Activated T-cell treated with anti-CD3 and anti-CD28 coated beads for 4 hours (primary cell): ENCODE results near the gene SEC31A.
"Not testable (repeated sequence)": the region's sequence is repeated elsewhere in the genome, so short reads cannot be mapped to it uniquely, and the experiment has no call there.

Experiments used
- DNase-seq: peaks from one replicate; pipeline ENCODE4 v3.0.0-alpha.2; 2020

Gene SEC31A

DNA sequence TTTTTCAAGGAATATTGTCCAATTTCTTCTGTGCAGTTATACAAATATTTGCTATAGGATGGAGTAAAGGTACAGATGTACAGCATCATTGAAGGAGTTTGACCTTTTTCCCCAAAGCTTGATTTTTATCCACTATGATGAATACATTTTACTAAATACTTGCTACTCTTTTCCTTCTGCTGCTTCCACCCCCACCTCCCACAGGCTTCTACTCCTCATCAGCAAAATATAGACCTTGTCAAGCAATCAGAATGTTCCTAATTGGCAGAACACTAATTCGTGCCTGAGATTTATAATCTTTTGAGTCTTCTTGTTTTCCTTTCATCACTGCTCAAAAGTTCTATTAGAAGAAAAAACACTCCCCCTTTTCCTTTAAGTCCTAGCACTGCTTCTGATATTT lies 5.8 kb upstream of the SEC31A start:
- no peak for DNase-seq

DNA sequence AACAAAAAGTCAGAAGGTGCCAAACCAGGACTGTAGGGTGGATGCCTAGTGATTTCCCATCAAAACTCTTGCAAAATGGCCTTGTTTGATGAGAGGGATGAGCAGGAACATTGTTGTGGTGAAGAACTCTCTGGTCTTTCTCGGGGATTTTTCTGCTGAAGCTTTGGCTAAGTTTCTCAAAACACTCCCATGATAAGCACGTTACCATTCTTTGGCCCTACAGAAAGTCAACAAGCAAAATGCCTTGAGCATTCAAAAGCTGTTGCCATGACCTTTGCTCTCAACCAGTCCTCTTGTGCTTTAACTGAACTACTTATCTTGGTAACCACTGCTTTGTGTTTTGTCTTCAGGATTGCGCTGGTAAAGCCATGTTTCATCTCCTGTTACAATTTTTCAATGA lies 3.0 kb upstream of the SEC31A start:
- no peak for DNase-seq

DNA sequence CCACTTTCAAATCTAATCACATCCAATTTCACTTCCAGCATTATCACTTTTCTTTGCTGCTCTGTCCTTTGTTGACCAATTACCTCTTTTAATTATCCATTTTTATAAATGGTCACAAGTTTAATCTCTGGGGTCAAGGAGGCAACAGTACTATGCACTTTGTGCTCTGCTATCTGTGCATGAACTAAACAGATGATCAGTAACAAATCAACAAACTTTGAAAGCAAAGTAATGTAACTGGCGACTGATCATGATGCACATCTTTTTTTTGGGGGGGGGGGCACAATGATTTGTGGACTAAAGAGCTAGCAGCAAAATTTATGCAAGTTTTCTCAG lies 1.5 kb upstream of the SEC31A start:
- DNase-seq: no peak

DNA sequence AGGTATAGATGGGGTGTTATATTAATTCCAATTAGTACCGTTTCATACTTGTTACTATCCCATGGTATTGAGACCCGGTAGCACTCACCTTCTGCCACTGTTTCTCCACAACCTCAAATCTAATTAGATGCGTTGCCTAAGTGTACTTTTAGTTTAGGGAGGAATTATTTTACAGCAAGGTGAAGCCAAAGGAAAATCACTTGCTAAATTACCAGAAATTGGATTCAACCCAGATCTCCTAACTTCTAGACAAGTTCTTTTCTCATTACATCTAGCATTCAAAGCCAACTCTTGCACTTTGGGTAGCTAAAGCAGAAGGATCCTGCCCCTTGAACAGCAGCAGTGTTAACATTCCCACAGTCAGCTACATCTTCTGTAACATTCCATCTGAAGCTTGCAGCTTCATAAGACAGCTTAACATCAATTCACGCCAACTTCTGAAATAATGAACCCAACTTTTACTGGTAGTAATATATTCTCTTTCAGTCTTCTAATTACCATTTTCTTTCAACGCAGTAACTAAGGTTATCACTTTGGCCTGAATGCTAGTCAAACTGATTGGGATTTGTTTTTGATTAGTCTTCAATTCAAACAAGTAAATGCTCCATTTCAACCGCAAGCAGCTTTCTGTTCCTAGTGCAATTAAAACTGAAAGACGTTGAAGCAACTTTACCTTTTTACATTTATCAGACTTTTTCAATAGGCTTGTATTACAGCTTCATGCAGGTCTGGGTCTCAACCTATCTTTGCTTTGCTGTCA lies 934 bp upstream of the SEC31A start:
- no peak for DNase-seq

DNA sequence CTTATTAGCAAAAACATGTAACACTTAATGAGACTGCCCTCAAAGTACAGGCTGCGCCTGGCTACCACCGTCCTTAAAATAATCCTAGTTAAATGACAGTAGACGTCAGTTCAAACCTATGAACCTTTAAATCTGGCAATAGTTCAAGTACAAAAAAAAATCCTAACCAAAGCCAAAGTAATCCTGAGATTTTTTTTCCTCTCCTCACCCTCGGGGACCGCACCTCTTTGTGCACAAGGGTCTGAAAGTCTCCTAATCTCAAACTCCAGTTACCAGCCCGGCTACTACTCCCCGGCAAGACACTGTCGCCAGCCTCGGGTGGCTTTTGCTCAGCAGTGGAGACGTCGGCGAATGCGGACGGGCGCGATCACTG lies 439 bp downstream of the SEC31A start:
- no peak for DNase-seq

DNA sequence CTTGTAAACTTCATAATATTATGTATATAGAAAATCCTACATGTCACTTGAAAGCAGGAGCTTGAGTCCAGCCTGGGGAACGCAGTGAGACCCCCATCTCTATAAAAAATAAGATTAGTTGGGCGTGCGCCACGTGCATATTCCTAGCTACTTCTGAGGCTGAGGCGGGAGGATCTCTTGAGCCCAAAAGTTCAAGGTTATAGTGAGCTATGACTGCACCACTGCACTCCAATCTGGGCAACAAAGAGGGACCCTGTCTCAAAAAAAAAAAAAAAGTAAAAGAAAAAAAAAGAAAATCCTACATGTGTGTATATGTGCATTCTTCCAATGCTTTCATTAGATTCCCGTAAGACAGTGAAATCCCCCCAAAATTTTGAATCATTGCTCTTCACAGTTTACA lies 1.7 kb downstream of the SEC31A start:
- no peak for DNase-seq

DNA sequence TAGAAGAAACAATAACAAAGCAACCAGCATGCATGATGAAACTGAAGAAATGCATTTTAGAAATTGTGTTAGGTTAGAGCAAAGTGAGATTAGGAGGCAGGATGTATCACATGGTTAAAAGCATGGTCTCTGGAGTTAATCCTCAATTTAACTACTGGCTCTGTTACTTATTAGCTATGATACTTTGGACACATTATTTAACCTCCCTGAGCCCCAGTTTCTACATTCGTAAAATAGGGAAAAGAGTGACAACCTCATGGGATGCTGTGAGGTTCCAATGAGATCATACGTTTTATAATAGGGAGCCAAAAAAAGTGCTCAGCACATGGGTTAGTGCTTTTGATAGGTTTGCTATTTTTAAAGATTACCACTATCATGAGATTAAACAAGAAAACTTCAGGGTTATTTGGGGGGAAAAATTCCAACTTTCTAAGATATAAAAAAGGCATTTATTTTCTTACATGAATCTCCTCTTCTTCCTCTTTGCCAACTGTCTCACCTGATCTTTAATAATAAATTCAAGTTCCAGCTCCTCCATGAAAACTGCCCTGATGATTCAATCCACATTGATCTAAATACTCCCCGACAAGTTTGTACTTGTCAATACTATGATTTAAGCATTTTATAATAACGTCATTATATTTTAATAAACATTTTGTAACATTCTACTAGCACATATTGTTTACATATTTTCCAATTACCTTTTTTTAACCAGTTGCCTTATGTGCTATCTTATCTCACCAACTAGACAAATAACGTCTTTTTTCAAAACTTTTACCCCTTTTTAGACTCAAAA lies 4.6 kb downstream of the SEC31A start:
- DNase-seq: no peak

DNA sequence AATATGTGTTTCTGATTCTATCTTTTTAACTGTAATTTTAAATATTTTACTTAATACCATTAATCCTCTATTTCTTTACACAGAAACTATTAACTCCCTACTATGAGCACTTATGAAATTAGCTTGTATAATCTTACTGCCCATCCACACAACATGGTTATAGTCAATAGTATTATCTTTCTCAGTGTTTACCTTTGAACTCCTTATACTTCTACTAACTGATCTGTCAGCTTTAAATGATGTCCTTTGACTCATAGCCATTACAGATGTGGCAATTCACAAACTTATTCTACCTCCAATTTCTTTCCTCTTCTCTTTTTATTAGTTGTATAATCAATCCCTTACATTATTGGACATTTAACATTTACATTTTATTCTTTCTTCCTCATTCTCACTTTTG lies 5.5 kb downstream of the SEC31A start:
- DNase-seq: no peak

DNA sequence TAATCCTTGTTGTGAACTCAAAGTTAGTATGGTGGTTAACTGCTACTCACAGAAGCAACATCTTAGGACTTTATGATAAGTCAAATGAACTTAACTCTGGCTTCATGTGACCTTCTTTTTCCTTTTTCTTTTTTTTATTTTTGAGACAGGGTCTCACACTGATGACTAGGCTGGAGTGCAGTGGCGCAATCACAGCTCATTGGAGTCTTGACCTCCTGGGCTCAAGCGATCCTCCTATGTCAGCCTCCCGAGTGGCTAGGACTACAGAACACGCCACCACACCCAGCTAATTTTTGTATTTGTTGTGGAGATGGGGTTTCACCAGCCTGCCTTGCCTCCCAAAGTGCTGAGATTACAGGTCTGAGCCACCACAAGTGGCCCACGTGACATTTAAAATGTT lies 22.4 kb downstream of the SEC31A start:
- DNase-seq: no peak

DNA sequence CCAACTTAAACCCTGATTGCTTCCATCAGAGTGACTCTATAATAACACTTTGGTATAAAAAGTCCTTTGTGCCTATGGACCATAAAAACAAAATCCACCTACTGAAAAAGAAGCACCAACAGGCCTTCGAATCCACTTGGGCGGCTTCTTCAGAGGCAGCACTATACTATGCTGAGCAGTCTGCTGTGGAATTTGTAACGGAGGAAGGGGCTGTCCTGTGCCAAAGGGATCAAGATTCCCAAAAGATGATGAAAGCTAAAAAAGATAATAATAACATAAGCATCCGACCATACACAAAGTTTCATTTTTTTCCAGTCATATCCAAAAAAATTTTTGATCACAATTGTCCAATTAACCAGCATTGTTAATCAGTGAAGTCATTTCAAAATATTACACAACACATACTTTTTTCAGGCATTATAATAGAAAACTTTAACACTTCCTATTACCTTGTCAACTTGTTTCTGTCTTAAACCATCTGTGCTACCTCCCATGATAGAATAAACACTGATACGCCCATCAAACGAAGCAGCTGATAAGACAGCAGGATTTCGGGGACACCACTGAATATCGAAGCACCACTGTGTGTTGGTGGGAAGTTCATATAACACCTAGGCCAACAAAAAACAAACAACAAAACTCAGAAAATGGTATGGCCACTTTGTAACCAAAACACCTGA lies 24.1 kb downstream of the SEC31A start:
- DNase-seq: no peak

DNA sequence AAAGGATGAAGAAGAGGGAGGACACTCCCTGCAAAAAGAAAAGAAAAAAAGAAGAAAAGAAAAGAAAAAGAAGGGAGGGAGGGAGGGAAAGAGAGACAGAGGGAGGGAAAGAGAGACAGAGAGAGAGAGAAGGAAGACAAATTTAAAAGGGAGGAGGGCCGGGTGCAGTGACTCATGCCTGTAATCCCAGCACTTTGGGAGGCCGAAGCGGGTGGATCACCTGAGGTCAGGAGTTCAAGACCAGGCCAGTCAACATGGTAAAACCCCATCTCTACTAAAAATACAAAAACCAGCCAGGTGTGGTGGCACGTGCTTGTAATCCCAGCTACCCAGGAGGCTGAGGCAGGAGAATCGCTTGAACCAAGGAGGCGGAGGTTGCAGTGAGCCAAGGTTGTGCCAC lies 24.9 kb downstream of the SEC31A start:
- DNase-seq: not testable (repeated sequence)

DNA sequence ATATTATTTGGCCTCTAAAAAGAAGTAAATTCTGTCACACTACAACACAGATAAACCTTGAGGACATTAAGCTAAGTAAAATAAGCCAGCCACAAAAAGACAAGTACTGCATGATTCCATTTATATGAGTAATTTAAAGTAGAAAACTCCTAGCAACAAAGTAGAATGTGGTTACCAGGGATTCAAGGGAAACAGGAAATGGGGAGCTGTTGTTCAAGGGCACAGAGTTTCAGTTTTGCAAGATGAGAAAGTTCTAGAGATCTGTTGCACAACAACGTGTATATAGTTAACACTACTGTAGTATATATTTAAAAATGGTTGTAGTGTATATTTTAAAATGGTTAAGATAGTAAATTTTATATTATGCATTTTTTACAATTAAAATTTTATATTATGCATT lies 25.4 kb downstream of the SEC31A start:
- no peak for DNase-seq

DNA sequence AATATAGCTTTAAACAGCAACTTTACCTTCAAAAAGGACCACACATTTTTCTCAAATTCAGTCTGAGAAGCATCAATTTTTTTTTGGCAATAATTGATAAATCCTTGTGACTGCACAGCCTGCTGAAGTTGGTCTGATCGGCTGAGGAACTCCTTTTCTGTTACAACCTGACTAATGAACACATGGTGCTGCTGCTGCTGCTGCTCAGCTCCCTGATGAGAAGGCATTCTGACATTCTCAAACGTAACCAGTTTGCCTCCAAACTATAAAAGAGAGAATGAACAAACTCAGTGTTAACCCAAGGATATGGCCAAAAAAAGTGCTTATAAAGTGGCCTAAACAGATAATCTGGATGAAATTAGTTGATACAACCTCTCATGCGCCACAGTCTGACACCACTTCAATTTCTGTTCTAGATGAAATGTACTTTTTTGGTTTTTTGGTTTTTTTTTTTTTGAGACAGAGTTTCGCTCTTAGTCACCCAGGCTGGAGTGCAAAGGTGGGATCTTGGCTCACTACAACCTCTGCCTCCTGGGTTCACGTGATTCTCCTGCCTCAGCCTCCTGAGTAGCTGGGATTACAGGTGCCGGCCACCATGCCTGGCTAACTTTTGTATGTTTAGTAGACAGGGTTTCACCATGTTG lies 26.5 kb downstream of the SEC31A start:
- no peak for DNase-seq

DNA sequence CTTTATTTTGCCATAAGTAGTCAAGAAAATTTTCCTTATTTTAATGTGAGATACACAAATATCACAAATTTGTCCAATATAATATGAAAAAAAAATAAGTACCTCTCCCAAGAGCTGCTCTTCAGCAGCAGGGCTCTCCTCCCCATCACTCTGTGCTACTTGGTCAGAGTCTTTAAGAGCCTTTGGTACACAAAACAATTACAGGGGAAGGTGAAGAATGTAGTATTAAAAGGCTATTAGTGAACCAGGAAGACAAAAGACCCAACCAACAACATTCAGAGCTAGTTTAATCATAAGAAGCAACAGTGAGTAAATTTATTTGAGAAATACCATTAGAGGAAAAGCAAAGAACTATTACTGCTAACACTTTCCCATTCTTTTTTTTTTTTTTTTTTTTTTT lies 29.4 kb downstream of the SEC31A start:
- no peak for DNase-seq

DNA sequence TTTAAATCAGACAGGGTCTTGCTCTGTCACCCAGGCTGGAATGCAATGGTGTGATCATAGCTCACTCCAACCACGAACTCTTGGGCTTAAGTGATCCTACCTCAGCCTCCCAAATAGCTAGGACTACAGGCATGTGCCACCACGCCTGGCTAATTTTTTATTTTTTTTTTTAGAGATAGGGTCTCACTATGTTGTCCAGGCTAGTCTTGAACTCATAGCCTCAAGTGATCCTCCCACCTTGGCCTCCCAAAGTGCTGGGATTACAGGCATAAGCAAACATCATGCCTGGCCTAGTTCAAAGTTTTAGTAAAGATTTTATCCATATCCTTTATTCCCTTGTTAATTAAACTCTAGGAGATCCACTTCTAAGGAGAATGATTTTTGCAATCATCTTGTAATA lies 30.5 kb downstream of the SEC31A start:
- DNase-seq: not testable (repeated sequence)

DNA sequence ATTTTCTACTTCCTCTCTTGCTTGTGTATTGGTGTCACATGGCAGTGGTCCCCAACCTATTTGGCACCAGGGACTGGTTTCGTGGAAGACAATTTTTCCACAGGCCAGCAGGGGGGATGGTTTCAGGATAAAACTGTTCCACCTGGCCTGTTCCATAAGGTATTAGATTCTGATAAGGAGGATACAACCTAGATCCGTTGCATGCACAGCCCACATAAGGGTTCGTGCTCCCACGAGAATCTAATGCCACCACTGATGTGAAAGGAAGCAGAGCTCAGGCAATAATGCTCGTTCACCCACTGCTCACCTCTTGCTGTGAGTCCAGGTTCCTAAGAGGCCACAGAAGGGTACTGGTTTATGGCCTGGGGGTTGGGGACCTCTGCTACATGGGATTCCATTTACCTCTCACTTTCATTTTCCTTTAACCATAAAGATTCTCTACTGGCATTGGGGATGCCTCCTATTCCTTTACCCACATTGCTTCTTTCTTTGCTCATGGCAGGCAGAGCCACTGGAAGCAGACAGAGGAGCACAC lies 38.1 kb downstream of the SEC31A start:
- DNase-seq: no peak

DNA sequence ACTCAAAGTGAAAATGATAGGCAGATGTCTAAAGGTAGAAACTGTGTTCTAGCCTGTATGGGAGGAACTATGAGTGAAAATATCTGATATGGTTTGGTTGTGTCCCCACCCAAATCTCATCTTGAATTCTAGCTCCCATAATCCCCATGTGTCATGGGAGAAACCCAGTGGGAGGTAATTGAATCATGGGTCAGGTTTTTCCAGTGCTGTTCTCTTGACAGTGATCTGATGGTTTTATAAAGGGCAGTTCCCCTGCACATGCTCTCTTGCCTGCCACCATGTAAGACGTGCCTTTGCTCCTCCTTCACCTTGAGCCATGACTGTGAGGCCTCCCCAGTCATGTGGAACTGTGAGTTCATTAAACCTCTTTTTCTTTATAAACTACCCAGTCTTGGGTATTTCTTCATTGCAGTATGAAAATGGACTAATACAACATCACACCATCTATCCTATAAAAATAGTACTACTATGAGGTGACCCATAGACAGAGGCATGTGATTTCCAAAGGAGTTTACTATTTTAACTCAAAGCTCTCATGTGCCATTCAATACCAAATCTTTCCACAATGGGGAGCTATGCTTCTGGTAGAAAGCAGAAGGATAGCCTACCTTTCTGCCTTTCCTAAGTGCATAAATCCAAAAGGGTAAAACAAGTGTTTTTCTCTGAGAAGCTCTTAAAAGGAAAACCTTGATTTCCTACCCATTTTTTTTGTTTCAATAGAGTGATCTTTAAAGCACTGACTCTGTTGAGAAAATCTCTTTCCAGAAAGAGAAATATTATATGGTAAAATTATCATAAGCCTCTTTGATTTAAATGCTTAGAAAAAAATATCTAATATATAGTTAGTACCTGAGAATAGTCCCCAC lies 38.8 kb downstream of the SEC31A start:
- no peak for DNase-seq

DNA sequence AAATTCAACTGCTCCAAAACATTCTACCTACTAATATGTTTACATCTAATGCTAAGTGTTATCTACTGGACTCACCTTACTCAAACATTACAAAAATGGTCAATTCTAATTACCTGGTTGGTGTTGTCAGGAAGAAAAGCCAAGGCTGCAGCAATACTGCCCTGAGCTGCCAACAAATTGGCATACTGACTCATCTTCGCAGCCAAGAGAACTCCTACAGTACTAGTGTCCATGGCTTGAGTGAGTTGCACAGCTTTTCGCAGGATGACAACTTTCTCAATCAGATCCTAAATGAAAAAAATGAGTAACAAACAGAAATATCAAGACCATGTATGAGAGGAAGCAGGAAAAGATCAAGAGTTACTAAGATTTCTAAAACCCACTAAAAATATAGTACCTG lies 39.6 kb downstream of the SEC31A start:
- DNase-seq: no peak

DNA sequence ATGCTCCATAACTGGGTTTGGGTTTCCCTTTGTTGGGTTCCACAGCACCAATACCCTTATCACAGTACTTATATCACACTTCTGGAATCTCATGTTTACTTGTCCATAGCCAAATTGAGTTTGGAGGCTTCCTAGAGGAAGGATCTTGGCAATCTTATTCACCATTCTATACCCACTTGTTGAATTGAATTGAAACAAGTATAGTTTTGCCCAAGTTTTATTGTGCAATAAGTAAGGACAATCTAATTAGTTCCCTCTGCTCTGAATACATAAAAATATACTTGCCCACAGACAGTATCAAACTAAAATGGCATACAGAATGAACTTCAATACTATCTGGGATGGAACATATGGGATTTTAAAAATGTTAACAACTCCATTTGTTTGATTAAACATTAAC lies 40.3 kb downstream of the SEC31A start:
- no peak for DNase-seq

DNA sequence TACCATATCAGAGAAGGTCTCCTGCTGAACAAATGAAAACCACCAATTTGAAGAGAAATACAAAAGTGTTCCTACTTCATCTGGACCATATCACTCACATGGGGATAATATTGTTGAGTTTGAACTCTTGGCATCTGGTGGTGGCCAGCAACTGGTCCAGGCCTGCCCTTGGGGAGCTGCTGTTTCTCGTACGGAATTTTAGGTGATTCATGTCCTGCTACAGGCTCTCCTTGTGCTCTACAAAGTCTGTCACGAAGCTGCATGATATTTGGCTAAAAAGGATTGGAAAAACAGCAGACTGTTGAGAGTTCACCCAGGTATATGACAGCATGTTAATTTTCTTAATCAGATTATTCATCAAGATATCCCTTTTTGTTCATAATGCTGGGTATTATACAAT lies 42.2 kb downstream of the SEC31A start:
- DNase-seq: no peak

DNA sequence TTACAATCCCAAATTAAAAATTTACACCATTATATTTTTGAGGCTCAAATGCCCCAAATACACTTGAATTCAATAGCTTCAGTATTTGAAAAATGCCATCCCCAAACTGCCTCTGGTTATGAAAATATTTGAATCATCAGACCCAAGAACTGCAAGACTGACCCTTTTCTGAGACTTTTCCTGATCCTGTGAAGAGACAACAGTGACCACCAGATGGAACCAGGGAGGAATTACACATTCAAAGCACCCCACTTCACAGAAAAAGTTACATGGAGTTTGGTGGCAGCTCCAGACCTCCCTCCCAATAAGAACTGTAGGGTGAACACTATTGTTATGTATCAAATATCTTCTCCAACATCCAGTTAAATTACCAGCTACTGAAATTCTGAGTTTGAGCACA lies 48.4 kb downstream of the SEC31A start:
- no peak for DNase-seq

DNA sequence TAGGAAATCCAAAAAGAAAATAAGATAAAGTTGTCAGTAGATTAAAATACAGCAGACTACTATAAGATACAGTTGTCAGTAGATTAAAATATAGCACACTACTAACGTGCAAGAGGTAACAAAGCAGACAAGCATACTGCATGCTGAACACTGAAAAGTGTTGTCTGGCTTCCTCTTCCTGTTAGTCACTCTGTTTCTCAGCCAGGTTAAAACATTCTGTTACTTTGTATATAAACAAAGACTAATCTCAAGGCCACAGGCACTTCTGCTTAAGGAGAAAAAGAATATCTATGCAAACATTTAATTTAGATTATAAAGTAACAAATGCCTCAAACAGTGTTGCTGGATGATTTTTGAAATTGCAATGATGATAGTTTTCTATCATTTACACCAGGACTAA lies 51.3 kb downstream of the SEC31A start:
- no peak for DNase-seq
